SIG-M5 (cell line): ENCODE results near the gene DYDC2.

Experiments
- DNase-seq: peaks from one replicate; lab custom pipeline; 2025; lab: John Stamatoyannopoulos, UW

DYDC2 gene

DNA sequence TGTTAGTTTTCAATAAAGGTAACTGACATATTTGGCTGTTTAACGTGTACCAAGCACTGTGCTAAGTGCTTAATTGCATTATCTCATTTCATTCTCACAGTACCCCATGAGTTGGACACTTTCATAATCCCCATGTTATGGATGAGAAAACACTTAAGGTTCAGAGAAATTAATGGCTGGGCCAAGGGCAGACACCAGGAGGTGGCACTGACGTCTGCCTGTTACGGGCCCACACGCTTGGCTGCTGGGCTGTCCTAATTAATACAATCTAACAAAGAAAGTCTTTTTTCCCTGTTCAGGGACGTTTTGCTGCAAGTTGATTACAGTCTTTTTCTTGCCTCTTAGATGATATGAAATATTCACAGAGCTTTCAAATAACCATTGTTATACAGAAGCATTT lies 16.1 kb downstream of the DYDC2 start:
- no peak for DNase-seq

DNA sequence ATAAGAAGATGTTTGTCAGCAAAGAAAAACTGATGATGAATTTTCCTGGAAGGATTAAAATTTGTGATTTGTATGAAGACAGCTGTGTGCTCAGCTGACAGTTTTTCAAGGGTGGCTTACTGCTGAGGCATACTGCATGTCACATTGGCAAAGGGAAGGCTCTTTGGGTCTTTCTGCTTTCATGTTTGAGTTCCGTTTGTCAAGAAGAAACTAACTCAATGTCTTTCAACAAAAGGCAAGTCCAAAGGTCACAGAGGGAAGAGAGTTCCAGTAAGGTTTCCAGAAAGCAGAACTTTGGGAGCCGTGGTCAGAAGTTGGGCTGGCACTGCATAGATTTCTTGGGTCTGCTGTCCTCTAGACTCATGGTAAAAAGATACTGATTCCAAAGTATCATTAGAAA lies 16.9 kb downstream of the DYDC2 start:
- no peak for DNase-seq

DNA sequence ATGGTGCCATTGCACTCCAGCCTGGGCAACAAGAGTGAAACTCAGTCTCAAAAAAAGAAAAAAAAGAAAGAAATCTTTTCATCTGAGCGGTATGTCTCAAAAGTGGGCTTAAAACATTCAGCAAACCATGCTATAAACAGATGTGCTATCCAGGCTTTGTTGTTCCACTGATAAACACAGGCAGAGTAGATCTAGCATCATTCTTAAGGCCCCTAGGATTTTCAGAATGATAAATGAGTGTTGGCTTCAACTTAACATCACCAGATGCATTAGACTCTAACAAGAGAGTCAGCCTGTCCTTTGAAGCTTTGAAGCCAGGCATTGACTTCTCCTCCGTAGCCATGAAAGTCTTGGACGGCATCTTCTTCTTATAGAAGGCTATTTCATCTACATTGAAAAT lies 23.1 kb downstream of the DYDC2 start:
- DNase-seq = no peak

DNA sequence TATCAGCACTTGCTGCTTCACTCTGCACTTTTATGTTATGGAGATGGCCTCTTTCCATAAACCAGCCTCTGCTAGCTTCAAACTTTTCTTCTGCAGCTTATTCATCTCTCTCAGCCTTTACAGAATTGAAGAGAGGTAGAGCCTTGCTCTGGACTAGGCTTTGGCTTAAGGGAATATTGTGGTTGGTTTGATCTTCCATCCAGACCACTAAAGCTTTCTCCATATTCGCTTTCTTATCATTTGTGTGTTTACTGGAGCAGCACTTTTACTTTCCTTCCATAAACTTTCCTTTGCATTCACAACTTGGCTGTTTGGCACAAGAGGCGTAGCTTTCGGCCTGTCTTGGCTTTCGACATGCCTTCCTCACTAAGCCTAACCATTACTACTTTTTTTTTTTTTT lies 23.6 kb downstream of the DYDC2 start:
- DNase-seq = no peak

DNA sequence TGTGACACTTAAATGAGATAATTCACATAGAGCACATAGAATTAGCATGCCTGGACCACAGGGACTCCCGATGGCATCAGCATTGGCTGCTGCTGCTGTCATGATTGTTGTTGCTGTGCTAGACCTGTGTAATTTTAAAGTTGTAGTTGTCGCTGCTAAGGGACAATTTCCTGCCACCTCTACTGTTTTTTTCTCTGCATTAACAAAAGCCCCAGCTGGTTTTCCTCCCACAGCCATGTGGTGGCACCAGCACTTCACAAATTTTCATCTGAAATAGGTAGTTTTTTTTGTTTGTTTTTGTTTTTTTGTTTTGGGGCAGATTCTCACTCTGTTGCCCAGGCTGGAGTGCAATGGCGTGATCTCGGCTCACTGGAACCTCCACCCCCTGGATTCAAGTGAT lies 26.4 kb downstream of the DYDC2 start:
- no peak for DNase-seq

DNA sequence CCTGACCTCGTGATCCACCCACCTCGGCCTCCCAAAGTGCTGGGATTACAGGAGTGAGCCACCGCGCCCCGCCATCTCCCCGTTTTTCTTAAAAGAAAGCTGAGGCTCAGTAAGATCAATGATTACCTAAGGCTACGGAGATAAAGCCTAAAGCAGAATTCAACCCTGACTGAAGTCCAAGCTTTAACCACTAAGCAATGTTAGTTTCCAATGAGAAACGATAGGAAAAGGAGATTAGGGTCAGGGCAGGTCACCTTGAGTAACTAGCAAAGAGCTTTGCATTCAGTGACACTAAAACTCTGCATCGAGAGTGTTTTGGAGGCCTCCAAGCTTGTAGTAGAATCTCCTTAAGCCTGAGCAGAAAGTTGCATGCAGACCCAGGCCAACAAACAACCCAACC lies 34.2 kb downstream of the DYDC2 start:
- no peak for DNase-seq

DNA sequence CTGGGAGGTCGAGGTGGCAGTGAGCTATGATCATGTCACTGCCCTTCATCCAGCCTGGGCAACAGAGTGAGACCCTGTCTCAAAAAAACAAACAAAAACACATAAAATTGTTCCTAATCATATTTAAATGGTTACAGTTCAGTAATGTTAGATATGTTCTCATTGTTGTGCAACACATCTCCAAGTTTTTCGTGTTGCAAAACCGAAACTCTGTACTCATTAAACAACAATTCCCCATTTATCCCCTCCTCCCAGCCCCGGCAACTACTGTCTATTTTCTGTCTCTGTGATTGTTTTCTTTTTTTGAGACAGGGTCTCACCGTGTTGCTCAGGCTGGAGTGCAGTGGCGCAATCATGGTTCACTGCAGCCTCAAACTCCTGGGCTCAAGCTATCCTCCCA lies 35.7 kb downstream of the DYDC2 start:
- DNase-seq = no peak

DNA sequence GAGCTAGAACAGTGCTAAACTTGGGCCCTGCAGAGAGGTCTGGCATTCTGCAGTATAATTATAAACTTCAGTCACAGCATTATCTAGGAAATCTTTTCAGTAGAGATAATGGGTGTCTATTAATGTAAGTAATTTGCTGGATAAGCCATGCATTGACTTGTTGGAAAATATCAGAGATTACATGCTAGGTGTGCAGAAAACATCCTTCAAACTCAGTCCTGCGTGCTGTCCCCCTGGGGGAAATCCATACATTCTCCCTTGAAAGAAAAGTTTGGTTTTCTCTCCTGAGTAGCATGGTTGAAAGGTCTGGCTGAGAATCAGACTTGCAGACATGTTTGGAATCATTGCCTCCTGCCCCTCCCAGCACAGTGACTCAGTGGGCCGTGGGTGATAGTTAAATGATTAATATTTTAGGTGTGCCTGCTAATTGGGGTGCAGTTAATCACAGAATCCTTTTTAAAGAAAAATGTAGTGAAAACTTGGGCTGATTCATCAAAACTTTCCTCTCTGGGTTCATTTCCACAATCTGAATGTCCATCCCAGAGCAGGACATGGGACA lies 37.9 kb downstream of the DYDC2 start:
- no peak for DNase-seq

DNA sequence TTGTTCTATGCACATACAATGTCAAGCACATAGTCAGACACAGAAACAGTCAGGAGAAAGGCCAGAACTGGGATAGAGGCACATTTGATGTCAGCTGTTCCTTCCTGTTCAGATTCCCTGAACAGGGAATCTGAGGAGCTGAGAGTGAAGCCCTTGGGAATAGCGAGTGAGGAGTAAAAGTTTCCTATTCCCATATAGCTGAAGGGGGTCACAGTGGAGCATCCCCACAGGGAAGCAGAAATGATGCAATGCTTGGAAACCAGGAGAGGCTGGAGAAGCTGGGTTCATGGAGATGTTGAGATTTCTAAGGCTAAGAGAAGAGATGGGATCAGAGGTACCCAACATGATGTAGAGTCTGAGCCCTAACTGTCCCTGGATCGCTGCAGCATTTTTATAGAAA lies 40.4 kb downstream of the DYDC2 start:
- DNase-seq = no peak

DNA sequence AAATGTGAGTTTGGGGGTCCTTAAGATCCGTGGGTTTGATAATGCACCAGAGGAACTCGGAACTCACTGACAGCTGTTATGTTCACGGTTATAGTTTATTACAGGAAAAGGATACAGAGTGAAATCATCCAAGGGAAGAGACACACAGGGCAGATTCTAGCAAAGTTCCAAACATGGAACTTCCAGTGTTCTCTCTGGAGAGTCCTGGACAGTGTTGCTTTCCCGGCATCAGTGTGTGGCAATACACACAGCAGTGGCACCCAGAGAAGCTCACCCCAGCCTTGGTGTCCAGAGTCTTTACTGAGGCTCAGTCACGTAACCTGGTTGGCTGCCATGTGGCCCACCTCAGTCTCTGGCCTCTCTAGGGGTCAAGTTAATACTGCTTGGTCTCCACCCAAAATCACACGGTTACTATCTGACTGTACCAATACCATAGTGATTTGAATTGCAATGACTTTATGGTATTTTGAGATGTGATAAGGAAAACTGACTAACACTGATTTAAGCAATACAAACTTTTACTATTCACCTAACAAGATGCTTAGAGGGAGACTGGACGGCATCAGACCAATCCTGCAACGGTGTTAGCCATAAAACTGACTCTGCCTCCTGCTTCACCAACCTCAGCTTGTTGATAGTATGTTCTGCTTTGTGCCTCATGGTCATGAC lies 43.7 kb downstream of the DYDC2 start:
- DNase-seq = no peak

DNA sequence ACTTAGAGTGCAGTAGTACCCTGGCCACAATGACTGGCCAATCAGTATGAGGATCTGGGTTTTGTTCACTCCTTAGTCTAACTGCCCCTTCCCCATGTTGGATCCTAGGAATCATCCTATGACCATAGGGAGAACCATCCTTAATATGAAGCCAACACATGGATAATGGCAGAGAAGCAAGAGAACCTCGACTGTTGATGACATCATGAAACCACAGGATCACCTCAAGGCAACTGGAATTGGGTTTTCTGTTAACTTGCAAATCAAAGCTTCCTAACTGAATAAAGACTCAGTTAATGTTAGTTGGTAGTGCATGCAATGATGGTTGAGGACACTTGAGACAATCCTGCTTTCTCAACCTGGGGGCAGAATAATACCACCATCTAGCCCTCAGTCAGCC lies 48.5 kb downstream of the DYDC2 start:
- DNase-seq = no peak

DNA sequence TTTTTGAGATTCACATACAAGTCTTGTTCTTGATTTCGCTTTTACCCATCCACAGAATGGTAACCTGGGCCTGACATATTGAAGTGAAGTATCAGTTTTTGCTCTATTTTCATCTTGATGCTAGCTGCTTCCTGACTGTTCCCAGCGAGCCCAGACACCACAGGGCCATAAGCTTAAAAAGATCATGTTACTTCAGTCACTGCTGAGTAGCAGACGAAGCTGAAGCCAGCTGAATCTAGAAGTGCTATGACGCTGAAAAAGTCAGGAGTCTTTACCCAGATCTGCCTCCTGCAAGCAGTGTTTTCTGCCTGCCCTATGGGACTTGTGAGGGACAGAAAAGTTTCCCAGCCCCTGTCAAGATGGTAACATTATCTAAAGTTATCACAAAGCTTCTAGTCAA lies 49.0 kb downstream of the DYDC2 start:
- no peak for DNase-seq

DNA sequence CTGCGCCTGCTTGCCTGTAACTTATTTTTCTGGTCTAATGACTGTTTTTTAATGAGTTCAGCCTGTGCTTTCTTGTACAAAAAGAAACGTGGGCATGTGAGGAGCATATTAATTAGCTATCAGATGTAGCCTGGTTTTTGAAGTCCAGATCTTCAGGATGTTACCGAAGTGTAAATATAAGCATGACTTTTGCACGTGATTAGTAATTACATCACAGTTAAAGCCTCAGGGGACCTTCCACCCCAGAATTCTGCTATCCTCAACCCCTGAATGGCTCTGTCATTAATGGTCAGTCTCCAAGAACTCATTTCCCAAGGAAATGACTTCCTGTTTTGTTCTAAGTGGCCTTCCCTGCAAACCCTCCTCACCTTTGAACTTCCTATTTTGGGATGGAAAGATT lies 49.6 kb downstream of the DYDC2 start:
- no peak for DNase-seq

DNA sequence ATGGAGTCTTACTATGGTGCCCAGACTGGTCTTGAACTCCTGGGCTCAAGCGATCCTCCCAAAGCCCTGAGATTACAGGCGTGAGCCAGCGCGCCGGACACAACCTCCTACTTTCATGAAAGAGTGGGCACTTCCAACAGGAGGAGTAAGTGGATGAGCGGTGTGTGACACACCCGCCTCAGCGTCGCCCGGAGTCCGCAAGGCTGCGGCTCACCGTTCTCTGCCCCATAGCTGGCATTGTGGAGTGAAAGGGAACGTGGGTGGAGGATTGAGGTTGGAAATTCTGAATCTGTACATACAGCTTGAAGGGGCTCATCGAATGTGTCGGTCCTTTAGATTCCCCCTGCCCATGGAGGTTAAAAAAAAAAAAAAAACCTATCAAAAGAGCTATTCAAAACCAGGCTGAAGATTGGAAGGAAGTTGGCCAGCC lies 51.2 kb downstream of the DYDC2 start:
- DNase-seq = no peak

DNA sequence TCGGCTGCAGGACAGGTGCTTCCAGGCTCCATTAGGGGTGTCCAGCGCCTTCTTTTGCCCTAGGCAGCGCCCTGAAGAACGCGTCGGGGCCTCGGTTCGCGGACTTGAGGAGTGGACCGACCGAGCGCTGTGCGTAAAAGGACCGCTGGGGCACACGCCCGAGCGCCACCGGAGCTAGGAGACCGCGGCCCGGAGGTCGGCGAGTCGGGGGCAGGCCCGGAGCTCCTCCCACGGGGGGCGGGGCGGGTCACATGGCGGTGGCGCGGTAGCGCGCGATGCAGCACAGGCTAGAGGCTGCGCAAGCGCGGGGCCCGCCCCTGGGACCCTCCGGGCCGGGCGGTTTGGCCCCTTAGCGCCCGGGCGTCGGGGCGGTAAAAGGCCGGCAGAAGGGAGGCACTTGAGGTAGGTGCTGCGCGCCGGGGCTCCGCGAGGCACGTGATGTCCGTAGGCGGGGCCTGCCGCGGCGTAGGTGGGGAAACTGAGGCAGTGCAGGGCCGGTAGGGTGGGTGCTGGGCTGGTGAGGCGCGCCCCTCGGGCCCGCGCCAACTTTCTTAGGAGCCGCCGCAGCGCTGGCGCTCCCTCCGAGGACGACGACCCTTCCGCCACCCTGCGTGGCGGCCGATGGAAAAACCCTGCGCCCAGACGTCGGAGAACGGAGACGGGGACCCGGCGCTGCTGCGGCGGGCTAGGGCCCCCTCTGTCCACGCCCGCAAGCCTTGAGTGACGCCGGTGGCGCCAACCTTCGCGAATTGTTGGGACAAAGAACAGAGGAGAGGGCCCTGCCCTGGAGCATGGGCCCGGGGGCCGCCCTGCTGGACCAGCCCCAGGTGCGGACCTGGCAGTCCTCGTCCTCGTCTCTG lies 51.9 kb downstream of the DYDC2 start, which contains the start of gene PRXL2A:
Gene PRXL2A (plus strand): TSS at position 310 of the 860 bp plus-strand sequence. CDS start 11,917 bp downstream, outside the sequence.
- no peak for DNase-seq

DNA sequence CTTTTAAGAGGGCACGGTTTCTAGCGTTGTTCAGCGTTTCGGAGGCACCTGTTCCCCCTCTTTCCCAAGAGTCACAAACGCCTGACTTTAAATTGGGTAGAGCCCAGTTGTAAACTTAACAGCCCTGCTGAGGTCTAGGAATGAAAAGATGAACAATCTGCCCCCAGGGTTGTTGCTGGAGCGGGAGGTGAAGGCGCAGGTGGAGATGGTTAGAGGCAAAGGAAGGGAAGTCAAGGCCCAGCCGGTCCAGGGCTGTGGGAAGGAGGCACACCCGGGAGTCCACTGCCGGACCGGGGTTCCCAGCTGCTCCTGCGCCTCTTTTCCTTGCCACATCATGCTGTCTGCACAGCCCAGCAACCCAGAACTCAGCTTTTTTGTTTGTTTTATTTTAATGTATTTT lies 52.5 kb downstream of the DYDC2 start:
- DNase-seq = no peak

DNA sequence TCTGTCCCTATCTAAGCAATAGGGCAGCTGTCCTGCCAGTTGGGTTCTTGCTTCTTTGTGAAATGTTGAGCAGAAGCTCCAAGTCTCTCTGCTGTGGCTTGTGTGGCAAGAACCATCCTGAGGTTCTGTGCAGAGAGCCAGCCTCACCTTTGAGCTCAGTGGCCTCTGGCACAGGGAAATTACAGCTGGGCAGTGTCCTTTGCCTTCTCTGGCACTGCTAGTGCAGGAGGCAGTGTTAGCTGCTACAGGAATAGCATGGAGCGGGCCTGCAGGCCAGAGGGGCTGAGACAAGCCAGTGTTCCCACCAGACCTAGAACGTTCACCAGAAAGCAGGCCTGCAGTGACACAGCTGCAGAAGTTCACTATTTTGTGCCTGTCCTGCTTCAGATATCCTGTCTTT lies 53.5 kb downstream of the DYDC2 start:
- DNase-seq = no peak

DNA sequence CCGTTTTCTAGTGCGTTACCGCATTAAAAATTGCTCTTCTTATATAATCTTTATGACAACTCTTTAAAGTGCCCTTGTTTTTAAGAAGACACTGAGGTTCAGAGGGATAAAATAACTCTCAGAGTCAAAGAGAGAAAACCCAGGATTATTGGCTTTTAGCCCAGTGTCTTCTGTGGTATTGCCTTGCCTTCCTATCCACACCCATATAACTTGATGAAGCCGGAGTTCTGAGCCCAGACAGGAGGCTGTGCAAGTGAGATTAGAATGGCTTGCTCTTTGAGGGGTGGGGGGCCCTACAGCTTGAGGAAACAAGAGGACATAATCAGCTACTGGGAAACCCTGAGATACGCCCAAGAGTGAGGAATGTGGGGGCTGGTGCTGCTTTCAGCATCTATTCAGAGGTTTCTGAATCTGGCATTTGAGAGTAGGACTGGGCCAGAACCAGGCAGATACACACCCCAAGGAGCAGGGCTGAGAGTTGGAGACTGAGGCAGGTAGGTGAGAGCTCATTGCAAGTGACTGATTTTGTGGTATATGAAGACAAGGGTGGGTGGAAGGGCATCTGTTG lies 54.1 kb downstream of the DYDC2 start:
- DNase-seq = no peak

DNA sequence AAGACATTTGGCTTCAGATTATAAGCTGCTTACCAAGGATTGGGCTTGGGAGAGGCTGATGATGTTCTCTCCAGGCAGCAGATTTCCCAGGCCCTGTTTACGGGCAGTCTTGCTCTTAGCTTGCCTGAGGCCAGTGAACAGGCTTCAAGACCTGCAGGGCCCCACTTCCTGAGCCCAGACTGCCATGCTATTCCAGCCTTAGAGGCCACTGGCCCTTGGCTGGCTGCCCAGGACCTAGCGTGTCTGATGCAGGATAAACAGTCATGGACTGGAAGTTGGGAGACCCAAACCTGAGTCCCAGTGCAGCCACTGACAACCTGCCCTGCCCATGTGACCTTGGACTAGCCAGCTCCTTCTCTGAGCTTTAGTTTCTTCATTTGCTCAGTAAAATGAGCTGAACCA lies 54.7 kb downstream of the DYDC2 start:
- no peak for DNase-seq

DNA sequence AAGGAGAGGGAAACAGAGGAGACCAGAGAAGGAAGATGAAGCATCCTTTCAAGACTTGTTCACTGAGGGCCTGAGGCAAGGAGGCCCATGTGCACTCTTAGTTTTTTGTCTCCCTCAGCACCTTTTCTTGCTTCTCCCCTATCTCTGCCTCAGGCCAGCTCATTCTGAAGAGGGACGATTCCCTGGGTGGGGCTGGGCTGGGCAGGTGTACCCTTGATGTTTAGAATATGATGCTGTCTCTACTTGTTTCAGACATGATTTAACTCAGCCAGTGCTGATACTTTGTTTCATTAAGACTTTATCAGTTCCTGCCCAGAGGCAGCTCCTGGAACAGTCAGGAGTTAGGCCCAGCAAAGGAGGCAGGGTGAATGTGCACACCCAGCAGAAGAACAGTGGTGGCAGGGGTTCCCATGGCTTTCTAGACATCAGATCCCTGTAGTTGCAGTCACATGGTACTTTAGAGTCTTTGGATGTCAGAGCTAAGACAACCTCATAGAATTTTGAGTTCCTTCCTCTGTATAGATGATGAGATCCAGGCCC lies 55.2 kb downstream of the DYDC2 start:
- no peak for DNase-seq

DNA sequence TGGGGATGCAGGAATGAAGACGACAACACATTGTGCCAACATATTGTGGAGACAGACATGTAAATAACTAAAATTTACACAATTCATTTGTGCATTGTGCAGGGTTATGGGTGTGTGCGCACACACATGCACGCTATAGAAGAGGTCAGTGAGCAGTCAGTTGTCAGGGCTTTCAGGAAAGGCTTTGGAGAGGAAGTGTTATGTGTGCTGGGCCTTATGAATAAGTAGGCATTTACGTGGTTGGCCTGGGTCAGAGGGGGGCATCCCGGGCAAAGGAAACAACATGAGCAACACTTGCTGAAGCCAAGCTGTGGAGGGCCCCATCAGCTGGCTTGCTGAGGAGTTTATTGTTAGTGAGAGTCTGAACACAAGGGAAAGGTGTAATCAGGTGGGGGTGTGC lies 55.9 kb downstream of the DYDC2 start:
- DNase-seq = no peak

DNA sequence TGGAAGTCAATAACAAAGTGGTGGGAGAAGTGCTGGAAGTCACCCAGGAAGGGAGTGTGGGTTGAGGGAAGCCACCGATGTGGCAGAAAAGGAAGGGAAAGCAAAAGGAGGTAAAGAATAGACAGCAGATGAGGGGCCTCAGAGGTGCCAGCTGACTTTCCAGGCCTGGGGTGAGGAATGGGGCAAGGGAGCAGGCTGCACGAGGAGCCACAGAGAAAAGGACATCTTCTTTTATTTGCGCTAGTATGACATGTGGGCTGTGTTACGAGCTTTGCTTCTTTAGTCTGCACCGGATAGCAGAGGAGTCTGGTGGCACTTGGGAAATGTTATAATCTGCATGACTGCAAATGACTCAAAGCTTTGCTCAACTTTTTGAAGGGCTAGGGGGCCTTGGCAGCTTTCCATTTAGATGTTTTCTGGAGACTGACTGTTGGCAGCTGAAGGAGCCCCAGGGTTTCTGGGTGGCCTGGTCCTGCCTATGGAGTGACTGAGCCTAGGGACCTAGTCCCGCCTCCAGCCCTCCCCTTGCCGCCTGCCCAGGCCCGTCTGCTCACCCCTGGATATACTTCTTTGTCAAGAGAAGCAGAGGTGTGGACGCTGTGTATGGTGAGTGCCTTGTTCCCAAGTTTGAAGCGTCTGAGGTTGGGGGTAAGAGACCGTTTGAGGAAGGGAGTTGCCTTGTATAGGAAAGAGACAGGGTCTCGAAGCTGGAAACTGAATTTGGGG lies 56.9 kb downstream of the DYDC2 start:
- DNase-seq = peak; percentile 36
